Stromal cell of bone marrow (primary cell): Measurements from ENCODE around the gene POC5.
A peak's percentile ranks its signal among the peaks of the same experiment; 100 is the strongest.

ENCODE experiments used
- DNase-seq: peaks from one replicate; pipeline ENCODE4 v3.0.0-alpha.2; 2012; ENCODE audit warnings: low read depth

The POC5 gene

DNA sequence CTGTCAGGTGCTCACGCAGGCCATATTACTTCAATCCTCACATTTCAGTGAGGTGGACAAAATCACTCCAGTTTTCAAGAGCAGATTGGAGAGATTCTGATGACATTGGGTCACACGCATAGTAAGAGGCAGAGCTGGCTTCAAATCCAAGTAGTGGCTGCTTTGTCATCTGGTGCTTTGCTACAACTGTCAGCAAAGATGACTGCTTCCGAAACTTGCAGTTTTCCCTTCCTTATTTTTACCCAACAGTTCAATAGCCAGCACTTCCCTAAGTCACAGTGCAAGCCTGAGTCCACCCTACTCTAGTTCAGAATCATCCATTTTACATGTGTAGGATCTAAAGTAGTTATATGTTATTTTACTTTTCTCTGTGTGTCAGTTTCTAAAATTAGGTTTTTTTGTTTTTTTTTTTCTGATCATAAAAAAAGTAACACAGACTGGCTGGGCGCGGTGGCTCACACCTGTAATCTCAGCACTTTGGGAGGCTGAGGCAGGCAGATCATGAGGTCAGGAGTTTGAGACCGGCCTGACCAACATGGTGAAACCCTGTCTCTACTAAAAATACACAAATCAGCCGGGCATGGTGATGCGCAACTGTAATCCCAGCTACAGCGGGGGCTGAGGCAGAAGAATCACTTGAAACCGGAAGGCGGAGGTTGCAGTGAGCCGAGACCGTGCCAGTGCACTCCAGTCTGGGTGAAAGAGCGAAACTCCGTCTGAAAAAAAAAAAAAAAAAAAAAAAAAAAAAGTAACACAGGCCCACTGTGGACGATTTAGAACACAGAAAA lies 56.4 kb downstream of the POC5 start:
- DNase-seq, result no peak

- no peak for DNase-seq
Measured at GRCh38 chr5:75659791-75660450, 57.3 kb downstream of the POC5 start.

DNA sequence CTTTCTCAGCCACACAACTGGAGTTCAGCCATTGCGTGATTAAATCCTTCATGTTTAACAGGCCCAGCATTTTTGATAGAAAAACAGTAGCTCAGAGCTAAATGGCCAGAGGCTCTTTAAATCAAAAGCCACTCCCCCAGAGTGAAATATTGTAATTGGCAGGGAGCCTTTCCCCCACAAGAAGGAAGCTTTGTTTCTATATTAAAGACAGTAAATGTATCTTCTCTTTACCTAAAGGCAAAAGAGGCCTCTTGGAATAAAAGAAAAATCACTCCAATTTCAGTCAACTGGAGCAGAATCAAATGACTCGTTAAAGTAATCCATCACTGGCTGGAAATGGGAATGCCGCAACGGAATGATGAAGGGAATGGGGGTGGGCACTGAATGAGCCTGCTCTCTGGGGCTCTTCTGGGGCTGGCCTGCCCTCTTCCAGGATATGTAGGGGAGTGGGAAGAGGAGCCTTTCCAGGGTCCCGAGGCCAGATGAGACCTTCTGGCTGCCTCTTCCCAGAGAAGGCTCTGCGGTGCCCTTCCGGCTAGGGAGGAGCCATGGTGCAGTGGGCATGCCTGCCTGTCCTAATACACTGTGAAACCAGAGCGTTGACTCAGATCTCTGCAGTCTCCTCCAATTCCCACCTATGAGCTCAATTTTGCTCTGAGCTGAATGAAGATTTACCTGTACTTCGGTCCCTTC lies 60.8 kb downstream of the POC5 start:
- DNase-seq, result peak; percentile 49

GRCh38 chr5:75654693-75655295 lies 62.4 kb downstream of the POC5 start:
- DNase-seq, result no peak

DNA sequence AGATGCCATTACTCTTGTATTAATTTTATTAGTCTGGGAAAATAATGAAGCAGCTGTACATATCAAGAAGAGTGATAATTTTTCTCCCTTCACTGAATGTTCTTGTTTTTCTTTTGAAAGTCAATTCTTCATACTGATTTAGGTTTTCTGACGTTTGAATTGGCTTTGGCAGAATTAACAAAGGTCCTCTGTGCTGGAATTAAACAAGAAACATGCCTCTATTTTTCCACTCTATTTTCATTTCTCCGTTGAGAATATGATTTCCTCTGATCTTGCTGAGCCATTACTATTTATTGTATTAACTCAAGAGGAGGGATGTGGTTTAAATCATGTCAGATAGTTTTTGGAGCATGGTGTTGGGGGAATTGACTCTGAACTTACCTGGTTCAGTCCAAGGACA lies 63.7 kb downstream of the POC5 start:
- DNase-seq, result no peak

GRCh38 chr5:75651575-75652238 lies 65.5 kb downstream of the POC5 start:
- no peak for DNase-seq

GRCh38 chr5:75648712-75649111 lies 68.5 kb downstream of the POC5 start:
- no peak for DNase-seq

GRCh38 chr5:75640826-75641225 lies 76.4 kb downstream of the POC5 start:
- DNase-seq, result no peak

- peak; percentile 37 for DNase-seq
Measured at GRCh38 chr5:75640395-75640794, 76.8 kb downstream of the POC5 start.

- DNase-seq, result no peak
Measured at GRCh38 chr5:75639535-75640311, 77.5 kb downstream of the POC5 start.

DNA sequence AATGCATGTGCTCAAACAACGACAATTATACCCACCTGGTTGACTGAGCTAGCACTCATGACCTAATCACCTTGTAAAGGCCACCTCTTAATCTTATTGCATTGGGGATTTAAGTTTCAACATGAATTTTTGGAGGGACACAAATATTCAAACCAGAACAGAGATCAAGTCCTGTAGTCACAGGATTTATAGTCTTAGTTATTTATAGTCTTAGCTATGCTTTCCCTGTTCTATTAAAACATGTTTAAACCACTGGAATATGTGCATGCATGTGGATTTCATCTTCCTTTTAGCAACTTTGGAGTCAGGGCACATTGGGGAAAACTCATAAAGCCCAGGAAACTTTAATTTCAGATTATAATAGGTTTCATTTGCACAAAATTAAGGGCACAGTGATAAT lies 79.3 kb downstream of the POC5 start:
- DNase-seq, result no peak

- DNase-seq, result no peak
Measured at GRCh38 chr5:75632321-75632720, 84.9 kb downstream of the POC5 start.

DNA sequence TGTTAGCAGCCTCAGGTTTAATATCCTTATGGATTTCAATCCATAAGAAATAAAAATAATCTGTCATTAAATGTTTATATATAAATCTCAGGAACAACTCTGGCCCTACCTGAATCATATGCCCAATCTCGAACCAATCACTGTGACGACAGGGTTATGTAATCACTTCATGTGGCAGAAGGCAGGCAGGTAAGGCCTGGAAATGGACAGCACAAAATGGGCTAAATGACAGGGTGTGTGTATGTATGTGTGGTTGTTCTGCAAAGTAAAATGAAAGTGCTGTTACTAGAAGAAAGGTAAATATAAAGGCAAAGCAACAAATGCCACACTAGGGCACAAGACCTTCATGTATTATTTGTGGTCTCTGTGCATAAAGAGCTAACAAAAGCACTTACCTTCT lies 86.4 kb downstream of the POC5 start:
- DNase-seq, result no peak

DNA sequence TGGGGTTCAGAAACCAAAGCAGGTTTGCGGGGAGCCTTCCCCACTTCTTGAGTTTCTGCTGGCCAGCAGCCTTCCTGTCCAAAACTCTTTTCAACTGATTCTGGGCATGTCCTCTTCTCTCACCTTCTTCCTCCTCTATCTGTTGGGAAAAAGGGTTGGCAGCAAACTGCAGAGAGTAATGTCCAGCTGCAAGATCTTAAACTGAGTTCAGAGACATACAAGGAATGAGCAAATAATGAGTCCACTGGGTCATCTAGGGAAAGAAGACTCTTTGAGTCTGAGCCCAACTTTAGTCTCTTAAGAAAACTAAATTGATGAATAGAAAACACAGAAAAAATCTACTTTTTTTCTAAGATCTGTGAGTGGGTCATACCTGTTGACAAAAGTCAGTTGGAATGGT lies 89.4 kb downstream of the POC5 start:
- DNase-seq, result no peak

DNA sequence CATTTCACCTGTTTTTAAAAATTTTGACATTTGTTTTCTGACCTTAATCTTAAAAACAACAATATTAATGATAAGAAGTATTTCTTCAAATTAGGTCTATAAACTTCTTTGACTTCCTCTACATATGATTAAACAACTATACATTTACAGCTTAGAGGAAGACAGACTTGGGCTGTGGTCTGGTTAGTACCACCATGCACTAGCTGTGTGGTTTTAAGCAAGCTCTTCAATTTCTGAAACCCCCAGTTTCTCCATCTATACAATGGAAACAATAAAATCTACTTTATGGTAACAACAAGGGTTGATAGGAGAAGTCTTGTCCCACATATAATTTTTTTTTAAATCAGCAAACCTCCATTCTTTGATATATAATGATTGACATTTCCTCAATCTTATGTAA lies 90.3 kb downstream of the POC5 start:
- DNase-seq, result no peak
